ENCODE results near the gene COPG2.

DNA sequence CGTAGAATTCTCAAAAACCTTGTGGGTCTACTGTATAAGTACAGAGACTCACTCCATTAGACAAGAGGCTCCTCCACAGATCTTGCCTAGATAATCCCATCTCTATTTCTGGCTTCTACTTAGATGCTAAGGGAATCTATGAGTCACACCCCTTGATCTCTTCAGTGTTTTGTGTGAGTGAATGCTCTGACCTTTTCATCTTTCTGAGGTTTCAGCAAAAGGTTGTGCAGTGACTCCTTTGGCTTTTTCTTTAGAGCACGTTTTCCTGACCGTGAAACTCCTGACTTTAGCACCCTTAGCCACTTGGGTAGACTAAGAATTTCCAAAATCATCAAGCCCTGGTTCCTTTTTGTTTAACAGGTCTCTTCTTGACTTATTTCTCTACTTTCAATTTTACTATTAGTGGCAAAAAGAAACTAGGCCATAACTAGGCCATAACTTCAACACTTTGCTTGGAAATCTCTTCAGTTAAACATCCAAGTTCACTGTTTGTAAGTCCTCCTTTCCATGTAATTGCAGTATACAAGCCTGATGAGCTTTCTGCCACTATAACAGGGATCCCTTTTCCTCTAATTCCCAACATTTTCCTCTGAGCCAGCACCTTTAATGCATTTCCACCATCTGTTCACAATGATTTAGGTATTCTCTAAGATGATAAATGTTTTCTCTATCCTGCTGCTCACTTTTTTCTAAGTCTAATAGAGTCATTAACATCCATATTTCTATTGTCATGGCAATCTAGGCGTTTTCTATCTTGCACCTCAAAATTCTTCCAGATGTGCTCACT is 19.4 kb downstream of the COPG2 start:
- TF ChIP-seq, protein P1, sequence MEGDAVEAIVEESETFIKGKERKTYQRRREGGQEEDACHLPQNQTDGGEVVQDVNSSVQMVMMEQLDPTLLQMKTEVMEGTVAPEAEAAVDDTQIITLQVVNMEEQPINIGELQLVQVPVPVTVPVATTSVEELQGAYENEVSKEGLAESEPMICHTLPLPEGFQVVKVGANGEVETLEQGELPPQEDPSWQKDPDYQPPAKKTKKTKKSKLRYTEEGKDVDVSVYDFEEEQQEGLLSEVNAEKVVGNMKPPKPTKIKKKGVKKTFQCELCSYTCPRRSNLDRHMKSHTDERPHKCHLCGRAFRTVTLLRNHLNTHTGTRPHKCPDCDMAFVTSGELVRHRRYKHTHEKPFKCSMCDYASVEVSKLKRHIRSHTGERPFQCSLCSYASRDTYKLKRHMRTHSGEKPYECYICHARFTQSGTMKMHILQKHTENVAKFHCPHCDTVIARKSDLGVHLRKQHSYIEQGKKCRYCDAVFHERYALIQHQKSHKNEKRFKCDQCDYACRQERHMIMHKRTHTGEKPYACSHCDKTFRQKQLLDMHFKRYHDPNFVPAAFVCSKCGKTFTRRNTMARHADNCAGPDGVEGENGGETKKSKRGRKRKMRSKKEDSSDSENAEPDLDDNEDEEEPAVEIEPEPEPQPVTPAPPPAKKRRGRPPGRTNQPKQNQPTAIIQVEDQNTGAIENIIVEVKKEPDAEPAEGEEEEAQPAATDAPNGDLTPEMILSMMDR (conservative IDR thresholded peaks at IDR 0.05; ENCODE audit: low read depth in 2 of 2) = no peak
- TF ChIP-seq, protein P2, sequence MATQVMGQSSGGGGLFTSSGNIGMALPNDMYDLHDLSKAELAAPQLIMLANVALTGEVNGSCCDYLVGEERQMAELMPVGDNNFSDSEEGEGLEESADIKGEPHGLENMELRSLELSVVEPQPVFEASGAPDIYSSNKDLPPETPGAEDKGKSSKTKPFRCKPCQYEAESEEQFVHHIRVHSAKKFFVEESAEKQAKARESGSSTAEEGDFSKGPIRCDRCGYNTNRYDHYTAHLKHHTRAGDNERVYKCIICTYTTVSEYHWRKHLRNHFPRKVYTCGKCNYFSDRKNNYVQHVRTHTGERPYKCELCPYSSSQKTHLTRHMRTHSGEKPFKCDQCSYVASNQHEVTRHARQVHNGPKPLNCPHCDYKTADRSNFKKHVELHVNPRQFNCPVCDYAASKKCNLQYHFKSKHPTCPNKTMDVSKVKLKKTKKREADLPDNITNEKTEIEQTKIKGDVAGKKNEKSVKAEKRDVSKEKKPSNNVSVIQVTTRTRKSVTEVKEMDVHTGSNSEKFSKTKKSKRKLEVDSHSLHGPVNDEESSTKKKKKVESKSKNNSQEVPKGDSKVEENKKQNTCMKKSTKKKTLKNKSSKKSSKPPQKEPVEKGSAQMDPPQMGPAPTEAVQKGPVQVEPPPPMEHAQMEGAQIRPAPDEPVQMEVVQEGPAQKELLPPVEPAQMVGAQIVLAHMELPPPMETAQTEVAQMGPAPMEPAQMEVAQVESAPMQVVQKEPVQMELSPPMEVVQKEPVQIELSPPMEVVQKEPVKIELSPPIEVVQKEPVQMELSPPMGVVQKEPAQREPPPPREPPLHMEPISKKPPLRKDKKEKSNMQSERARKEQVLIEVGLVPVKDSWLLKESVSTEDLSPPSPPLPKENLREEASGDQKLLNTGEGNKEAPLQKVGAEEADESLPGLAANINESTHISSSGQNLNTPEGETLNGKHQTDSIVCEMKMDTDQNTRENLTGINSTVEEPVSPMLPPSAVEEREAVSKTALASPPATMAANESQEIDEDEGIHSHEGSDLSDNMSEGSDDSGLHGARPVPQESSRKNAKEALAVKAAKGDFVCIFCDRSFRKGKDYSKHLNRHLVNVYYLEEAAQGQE (IDR thresholded peaks at IDR 0.05; ENCODE audit: unreplicated experiment) = no peak
- no peak for TF ChIP-seq POLR2AphosphoS5 (IDR thresholded peaks at IDR 0.05; ENCODE audit: low read depth)
- TF ChIP-seq, protein P3, sequence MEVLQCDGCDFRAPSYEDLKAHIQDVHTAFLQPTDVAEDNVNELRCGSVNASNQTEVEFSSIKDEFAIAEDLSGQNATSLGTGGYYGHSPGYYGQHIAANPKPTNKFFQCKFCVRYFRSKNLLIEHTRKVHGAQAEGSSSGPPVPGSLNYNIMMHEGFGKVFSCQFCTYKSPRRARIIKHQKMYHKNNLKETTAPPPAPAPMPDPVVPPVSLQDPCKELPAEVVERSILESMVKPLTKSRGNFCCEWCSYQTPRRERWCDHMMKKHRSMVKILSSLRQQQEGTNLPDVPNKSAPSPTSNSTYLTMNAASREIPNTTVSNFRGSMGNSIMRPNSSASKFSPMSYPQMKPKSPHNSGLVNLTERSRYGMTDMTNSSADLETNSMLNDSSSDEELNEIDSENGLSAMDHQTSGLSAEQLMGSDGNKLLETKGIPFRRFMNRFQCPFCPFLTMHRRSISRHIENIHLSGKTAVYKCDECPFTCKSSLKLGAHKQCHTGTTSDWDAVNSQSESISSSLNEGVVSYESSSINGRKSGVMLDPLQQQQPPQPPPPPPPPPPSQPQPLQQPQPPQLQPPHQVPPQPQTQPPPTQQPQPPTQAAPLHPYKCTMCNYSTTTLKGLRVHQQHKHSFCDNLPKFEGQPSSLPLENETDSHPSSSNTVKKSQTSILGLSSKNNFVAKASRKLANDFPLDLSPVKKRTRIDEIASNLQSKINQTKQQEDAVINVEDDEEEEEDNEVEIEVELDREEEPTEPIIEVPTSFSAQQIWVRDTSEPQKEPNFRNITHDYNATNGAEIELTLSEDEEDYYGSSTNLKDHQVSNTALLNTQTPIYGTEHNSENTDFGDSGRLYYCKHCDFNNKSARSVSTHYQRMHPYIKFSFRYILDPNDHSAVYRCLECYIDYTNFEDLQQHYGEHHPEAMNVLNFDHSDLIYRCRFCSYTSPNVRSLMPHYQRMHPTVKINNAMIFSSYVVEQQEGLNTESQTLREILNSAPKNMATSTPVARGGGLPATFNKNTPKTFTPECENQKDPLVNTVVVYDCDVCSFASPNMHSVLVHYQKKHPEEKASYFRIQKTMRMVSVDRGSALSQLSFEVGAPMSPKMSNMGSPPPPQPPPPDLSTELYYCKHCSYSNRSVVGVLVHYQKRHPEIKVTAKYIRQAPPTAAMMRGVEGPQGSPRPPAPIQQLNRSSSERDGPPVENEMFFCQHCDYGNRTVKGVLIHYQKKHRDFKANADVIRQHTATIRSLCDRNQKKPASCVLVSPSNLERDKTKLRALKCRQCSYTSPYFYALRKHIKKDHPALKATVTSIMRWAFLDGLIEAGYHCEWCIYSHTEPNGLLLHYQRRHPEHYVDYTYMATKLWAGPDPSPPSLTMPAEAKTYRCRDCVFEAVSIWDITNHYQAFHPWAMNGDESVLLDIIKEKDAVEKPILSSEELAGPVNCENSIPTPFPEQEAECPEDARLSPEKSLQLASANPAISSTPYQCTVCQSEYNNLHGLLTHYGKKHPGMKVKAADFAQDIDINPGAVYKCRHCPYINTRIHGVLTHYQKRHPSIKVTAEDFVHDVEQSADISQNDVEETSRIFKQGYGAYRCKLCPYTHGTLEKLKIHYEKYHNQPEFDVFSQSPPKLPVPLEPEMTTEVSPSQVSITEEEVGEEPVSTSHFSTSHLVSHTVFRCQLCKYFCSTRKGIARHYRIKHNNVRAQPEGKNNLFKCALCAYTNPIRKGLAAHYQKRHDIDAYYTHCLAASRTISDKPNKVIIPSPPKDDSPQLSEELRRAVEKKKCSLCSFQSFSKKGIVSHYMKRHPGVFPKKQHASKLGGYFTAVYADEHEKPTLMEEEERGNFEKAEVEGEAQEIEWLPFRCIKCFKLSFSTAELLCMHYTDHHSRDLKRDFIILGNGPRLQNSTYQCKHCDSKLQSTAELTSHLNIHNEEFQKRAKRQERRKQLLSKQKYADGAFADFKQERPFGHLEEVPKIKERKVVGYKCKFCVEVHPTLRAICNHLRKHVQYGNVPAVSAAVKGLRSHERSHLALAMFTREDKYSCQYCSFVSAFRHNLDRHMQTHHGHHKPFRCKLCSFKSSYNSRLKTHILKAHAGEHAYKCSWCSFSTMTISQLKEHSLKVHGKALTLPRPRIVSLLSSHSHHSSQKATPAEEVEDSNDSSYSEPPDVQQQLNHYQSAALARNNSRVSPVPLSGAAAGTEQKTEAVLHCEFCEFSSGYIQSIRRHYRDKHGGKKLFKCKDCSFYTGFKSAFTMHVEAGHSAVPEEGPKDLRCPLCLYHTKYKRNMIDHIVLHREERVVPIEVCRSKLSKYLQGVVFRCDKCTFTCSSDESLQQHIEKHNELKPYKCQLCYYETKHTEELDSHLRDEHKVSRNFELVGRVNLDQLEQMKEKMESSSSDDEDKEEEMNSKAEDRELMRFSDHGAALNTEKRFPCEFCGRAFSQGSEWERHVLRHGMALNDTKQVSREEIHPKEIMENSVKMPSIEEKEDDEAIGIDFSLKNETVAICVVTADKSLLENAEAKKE (CRISPR knock-in tag; IDR thresholded peaks at IDR 0.05) = no peak
- TF ChIP-seq EZH2phosphoT487 (IDR thresholded peaks at IDR 0.05; ENCODE audit: unreplicated experiment) = no peak
- TF ChIP-seq, protein P4, sequence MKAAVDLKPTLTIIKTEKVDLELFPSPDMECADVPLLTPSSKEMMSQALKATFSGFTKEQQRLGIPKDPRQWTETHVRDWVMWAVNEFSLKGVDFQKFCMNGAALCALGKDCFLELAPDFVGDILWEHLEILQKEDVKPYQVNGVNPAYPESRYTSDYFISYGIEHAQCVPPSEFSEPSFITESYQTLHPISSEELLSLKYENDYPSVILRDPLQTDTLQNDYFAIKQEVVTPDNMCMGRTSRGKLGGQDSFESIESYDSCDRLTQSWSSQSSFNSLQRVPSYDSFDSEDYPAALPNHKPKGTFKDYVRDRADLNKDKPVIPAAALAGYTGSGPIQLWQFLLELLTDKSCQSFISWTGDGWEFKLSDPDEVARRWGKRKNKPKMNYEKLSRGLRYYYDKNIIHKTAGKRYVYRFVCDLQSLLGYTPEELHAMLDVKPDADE (IDR thresholded peaks at IDR 0.05) = no peak
- TF ChIP-seq EZH2 (IDR thresholded peaks at IDR 0.05; ENCODE audit: low read depth, unreplicated experiment) = no peak
- no peak for TF ChIP-seq ZNF114 (CRISPR knock-in tag; IDR thresholded peaks at IDR 0.05)
- no peak for TF ChIP-seq JUNB (IDR thresholded peaks at IDR 0.05; ENCODE audit: unreplicated experiment)
- TF ChIP-seq STAT1 (IDR thresholded peaks at IDR 0.05; ENCODE audit: unreplicated experiment) = no peak
- TF ChIP-seq CREB1 (CRISPR knock-in tag; IDR thresholded peaks at IDR 0.05; ENCODE audit: low read depth) = no peak
